ENCODE results near the gene CTBP2. TPM values are rescaled to one million over a fixed set of nuclear protein-coding genes. Genes with fewer than 3 reads are reported as not detected.

Gene CTBP2
- total RNA-seq, 1 experiment from 2014 or later: 191 TPM

GRCh38 chr10:125187238-125188194 is 27.2 kb upstream of the CTBP2 start:
- Mint-ChIP-seq H3K4me3 (no peak overlapping the region), H3K27ac (no peak overlapping the region), H3K36me3 (no peaks in the 10 kb centered on the region), H3K4me1 (peaks cover 5% of the 10 kb centered on the region), H3K27me3 (ENCODE audit: low read depth) (peaks cover 16% of the 10 kb centered on the region), H3K9me3 (peaks cover 26% of the 10 kb centered on the region)
- TF ChIP-seq CBFB (CRISPR knock-in tag; IDR thresholded peaks at IDR 0.05; ENCODE audit: low read depth): no peak
- TF ChIP-seq IRF1 (CRISPR knock-in tag; IDR thresholded peaks at IDR 0.05): no peak
- no peak for TF ChIP-seq GRHL2 (CRISPR knock-in tag; IDR thresholded peaks at IDR 0.05; ENCODE audit: insufficient replicate concordance, severe bottlenecking)
- TF ChIP-seq MYBL2 (CRISPR knock-in tag; IDR thresholded peaks at IDR 0.05): no peak
- no peak for TF ChIP-seq ZNF281 (CRISPR knock-in tag; IDR thresholded peaks at IDR 0.05)
- no peak for TF ChIP-seq PRDM15 (CRISPR knock-in tag; IDR thresholded peaks at IDR 0.05)
- no peak for TF ChIP-seq FOXP4 (CRISPR knock-in tag; IDR thresholded peaks at IDR 0.05)
- TF ChIP-seq CREM (CRISPR knock-in tag; IDR thresholded peaks at IDR 0.05): no peak
- no peak for TF ChIP-seq ZMAT4 (CRISPR knock-in tag; IDR thresholded peaks at IDR 0.05)
- no peak for TF ChIP-seq TEAD4 (CRISPR knock-in tag; IDR thresholded peaks at IDR 0.05)
- TF ChIP-seq NFATC4 (CRISPR knock-in tag; IDR thresholded peaks at IDR 0.05): no peak
- no peak for TF ChIP-seq PRRX2 (CRISPR knock-in tag; IDR thresholded peaks at IDR 0.05)
- no peak for TF ChIP-seq NR1H2 (CRISPR knock-in tag; IDR thresholded peaks at IDR 0.05)
- TF ChIP-seq SP1 (CRISPR knock-in tag; conservative IDR thresholded peaks at IDR 0.05): no peak
- no peak for TF ChIP-seq E2F1 (CRISPR knock-in tag; IDR thresholded peaks at IDR 0.05)
- ChIA-PET CTCF (interaction anchor here (0.9 to 1.1 kb wide), 2 partner anchors 36 kb away, joined by 3 read pairs; no protein-coding TSS in a partner anchor), POLR2A (no interaction called here)
- ATAC-seq (no peak), DNase-seq (ENCODE audit: low spot score) (no peak)

Data from WTC11 (cell line).